GM12801 (cell line): Measurements from ENCODE around the gene PRRC2A.

Experiments
- TF ChIP-seq, protein P1 (sequence below): IDR thresholded peaks from one replicate; pipeline ENCODE4 v1.5.1; 2011; ENCODE audit warnings: control low read depth; ENCODE audit not compliant: insufficient read length; ENCODE audit errors: extremely low read depth

The PRRC2A gene

DNA sequence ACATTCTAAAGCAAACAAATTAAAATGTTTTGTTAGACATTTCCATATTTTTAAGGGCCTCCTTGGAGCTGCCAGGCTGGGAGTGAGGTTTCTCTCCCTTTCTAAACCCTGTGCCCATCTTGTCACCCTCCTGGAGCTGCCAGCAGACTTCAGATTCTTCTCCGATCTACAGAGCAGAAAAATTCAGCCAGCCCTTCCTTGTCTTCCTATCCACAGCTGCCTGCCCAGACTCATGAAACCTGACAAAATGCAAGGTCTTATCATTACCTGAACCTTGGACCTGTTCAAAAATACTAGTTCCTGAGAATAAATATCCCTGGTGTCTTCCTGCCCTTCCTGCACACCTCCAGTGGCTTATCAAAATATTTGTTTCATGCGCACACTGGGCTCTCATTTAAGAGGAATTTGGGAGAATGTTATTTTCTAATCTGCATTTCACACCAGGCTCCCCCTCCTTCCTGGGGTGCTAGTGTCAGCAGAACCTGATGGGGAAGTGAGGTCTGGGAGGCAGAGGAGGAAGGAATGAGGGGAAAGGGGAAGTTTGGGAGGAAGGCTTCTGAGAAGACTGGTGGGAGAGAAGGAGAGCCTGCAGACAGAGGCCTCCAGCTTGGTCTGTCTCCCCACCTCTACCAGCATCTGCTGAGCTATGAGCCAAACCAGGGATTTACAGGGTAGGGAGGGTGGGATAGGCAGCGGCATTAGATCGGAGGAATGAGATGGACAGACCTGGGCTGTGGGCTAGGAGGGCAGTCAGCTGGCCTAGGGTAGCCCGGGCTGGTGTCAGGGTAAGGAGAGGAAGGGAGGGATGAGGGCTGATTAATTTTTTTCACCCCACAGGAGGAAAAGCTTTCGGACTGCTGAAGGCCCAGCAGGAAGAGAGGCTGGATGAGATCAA lies 5.6 kb upstream of the PRRC2A start, which contains the start of gene AIF1:
Gene AIF1 (plus strand): TSS at position 551 of the 895 bp plus-strand sequence. CDS start 96 bp downstream, at position 647.
- TF ChIP-seq, protein P1, sequence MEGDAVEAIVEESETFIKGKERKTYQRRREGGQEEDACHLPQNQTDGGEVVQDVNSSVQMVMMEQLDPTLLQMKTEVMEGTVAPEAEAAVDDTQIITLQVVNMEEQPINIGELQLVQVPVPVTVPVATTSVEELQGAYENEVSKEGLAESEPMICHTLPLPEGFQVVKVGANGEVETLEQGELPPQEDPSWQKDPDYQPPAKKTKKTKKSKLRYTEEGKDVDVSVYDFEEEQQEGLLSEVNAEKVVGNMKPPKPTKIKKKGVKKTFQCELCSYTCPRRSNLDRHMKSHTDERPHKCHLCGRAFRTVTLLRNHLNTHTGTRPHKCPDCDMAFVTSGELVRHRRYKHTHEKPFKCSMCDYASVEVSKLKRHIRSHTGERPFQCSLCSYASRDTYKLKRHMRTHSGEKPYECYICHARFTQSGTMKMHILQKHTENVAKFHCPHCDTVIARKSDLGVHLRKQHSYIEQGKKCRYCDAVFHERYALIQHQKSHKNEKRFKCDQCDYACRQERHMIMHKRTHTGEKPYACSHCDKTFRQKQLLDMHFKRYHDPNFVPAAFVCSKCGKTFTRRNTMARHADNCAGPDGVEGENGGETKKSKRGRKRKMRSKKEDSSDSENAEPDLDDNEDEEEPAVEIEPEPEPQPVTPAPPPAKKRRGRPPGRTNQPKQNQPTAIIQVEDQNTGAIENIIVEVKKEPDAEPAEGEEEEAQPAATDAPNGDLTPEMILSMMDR: no peak

DNA sequence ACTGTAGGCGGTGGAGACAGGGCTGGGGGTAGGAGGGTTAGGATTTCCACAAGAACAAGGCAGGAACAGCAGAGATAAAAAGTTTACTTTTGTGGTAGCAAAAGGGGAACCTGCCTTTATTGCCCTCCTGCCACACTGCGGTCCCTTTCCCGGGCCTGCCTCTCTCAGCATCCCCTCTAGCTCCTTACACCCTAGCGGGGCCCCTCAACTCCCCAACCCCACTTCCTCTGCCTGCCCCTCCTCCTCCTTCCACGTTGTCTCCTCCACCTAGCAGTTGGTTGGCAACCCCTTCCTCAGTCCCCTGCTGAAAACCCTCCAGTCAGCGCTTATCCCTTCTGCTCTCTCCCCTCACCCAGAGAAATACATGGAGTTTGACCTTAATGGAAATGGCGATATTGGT lies 4.8 kb upstream of the PRRC2A start:
- TF ChIP-seq, protein P1: no peak

DNA sequence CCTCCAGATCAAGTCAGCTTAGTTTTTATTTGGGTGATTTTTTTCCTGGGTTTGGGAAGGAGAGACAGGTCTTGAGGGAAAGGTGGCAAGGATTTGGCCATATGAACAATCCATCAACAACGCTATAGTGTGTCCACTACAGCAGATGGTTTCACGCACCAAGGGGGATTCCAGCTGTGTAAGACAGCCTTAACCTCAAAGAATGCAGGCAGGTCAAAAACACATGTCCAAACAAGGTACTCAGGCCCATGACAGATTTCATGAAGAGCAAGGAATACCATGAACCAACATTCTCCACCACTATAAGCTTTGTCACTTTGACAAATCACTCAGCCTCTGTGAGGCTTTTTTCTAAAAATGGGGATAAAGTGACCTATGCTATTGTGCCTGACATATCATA lies 3.5 kb upstream of the PRRC2A start:
- TF ChIP-seq, protein P1: no peak

DNA sequence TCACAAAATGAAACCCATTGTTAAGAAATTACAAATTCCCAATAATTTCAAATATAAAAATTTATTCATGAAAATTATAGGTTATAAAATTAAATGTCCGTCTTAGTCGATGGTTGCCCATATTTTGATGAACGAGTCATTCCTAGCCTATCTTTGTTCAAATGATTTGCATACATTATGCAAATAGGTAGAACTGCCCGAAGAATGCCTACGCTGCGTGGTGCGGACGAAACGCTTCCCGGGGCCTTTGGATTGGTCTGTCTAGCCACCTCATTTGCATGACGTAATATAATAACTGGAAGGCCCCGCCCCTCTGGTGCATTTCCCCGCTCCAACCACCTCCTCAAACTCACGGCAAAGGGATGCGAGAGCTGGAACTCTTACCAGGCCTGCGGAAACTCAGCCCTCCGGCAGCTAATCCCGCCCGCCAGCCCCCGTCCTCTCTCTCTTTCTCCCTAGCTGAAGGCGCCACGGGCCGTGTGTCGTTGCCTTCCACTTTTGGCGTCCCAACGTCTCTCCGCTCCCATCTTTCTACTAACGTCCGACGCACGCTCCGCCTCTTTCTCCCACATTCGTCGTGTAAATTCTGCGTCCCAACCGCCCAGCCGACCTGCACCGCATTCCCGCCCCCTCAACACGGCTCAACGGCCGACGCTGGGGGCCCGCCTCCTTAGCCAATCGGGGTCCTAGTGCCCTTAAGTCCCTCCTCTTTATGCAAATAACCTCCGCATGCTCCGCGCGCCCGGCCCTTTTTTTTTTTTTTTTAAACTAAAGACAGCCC lies 520 bp upstream of the PRRC2A start:
- TF ChIP-seq, protein P1: no peak

DNA sequence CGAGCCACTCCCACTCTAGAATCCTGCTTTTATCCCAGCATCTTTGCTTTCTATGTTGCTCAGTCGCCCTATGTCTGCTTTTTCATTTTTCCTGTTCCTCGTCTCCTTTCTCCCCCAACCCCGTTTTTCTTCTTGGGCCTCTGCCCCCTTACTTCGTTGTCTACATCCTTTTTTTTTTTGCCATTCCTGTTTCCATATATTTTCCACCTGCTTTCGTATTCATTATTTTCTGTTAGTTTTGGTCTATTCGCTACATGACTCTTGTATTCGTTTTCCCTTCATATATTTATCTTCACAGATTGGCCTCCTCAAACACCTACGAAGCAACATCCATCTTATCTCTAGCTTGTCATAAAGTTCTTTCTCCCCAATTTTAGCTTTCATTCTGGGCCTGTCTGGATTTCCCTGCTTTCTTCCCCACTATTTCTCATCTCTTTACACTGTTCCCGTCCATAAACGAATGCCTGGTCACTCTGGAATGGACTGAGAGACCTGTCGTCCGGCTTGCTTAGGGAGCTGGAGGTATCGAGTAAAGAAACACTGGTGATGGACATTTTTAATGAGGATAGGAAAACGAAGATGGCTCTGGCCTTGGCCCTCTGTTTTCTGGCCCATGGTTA lies 915 bp downstream of the PRRC2A start:
- TF ChIP-seq, protein P1: no peak

DNA sequence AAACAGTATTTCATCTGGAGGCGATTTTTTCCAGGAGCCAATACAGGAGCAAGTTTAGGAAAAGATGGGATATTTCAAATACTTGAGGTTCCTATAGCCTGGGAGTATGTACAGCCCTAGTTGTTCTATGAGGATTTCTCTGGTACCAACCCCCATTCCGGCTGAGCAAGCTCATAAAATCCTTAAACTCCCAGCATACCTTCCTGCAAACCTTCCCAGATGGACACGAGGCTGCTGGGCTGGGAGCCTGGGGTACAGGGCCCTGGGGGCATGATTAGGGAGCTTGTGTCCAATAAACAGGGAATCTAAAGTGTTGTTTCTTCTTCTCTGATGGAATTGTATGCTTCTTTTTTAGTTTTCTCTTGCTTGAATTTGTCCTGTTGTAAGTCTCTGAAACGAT lies 1.5 kb downstream of the PRRC2A start:
- TF ChIP-seq, protein P1: no peak

DNA sequence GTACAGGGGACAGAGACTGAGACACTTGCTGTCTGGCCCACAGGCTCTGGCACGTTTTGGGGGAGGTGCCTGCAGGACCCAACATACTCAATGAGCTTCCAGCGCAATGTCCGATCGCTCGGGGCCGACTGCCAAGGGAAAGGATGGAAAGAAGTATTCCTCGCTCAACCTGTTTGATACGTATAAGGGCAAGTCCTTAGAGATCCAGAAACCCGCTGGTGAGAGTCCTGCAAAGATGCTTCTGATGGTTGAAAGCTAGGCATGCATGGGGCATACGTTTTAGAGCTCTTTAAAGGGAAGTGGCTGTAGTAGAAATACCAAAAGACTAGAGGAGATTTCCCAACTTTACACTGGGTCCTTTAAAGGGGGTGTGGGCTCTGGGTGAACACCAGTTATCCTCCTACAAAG lies 2.2 kb downstream of the PRRC2A start:
- TF ChIP-seq, protein P1: no peak
